Upper lobe of right lung (tissue), 1 donor: Measurements from ENCODE around the gene VCAM1. TPM values are rescaled to one million over a fixed set of nuclear protein-coding genes. Genes with fewer than 3 reads are reported as not detected.

Experiments used
- ATAC-seq: fragments of 200-7000 bp; cut with Tn5 transposase; one replicate; pipeline ENCODE4 v1.9.1; 2020; ENCODE audit warnings: mild to moderate bottlenecking, moderate library complexity
- DNase-seq: peaks from one replicate; pipeline ENCODE4 v3.0.0-alpha.2; 2020
- H3K27ac ChIP-seq: fragments of 200-600 bp; one replicate; pipeline ENCODE4 v1.8.0; 2022
- H3K27me3 ChIP-seq: fragments of 200-600 bp; one replicate; pipeline ENCODE4 v1.8.0; 2022; ENCODE audit warnings: mild to moderate bottlenecking
- H3K36me3 ChIP-seq: fragments of 200-600 bp; one replicate; pipeline ENCODE4 v1.8.0; 2022
- H3K4me1 ChIP-seq: fragments of 200-600 bp; one replicate; pipeline ENCODE4 v1.8.0; 2022
- H3K4me3 ChIP-seq: fragments of 200-600 bp; one replicate; pipeline ENCODE4 v1.8.0; 2022; ENCODE audit warnings: mild to moderate bottlenecking
- H3K9me3 ChIP-seq: fragments of 200-600 bp; one replicate; pipeline ENCODE4 v1.8.0; 2022
- intact Hi-C: fragments of 100-400 bp; cut with DNase I; formaldehyde crosslinking; loops from one replicate; pipeline ENCODE4 v1.11.0; 2022
- total RNA-seq: library from RNA; stranded (reverse); fragmentation: NEBNext Ultra II Directional; extraction: Animal tissue kit (Norgen Biotek cat#: 25700); gene quantifications from one replicate; pipeline ENCODE4 v1.2.1, GENCODE V29; 2021
- TF ChIP-seq, protein P1 (sequence below): fragments of 200-600 bp; IDR thresholded peaks from one replicate; pipeline ENCODE4 v1.8.0; 2022; ENCODE audit warnings: antibody characterized with exemption
- donor health status: DM: no; HTN: yes; CAD: no; lungs with severe emphysema.

The VCAM1 gene
- total RNA-seq, 1 donor from 2014 or later: 8.1 TPM

DNA sequence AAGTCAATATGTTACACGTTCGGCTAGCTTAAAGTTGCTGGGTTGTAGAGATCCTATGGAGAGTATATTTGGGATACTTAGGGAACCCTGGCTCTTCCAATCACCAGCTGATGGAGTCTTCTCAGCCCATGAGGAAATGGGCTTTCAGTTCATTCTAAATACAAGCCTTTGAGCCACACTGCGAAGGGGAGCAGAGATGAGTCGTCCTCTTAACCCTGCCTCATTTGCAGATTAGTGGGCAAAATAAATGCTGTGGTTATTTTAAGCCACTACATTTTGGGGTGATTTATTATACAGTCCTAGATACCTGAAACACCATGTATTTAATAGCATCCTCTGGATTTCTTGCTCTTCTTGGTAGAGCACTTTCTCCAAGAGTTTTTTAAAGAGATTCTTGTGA lies 19.0 kb upstream of the VCAM1 start:
- DNase-seq (no peak), ATAC-seq (no peak)
- no peak overlapping the region for H3K27ac ChIP-seq
- no peaks in the 10 kb centered on the region for H3K9me3 ChIP-seq
- intact Hi-C loops: no loop called here
- TF ChIP-seq, protein P1, sequence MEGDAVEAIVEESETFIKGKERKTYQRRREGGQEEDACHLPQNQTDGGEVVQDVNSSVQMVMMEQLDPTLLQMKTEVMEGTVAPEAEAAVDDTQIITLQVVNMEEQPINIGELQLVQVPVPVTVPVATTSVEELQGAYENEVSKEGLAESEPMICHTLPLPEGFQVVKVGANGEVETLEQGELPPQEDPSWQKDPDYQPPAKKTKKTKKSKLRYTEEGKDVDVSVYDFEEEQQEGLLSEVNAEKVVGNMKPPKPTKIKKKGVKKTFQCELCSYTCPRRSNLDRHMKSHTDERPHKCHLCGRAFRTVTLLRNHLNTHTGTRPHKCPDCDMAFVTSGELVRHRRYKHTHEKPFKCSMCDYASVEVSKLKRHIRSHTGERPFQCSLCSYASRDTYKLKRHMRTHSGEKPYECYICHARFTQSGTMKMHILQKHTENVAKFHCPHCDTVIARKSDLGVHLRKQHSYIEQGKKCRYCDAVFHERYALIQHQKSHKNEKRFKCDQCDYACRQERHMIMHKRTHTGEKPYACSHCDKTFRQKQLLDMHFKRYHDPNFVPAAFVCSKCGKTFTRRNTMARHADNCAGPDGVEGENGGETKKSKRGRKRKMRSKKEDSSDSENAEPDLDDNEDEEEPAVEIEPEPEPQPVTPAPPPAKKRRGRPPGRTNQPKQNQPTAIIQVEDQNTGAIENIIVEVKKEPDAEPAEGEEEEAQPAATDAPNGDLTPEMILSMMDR: no peak
- no peaks in the 10 kb centered on the region for H3K27me3 ChIP-seq
- H3K4me1 ChIP-seq: no peaks in the 10 kb centered on the region
- no peak overlapping the region for H3K4me3 ChIP-seq
- no peaks in the 10 kb centered on the region for H3K36me3 ChIP-seq

DNA sequence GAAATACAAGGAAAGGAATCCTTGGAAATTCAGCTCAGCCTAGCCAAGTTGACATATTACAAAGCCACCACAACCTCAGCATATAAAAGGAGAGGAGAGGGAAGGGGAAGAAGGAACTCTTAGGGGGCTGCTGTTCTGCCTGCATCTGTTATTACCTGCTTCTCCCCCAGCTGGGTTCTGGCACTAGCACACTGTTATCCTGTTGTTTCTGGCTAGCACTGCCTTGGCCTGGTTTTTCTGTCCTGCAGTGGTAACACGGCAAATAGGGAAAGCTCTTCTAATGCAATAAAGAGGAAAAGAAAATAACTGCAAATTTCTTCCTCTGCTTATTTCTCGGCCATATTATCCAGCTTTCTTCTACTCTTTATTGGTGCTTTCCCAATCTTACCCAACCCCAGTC lies 16.5 kb upstream of the VCAM1 start:
- intact Hi-C loops: no loop called here
- H3K4me1 ChIP-seq: no peaks in the 10 kb centered on the region
- TF ChIP-seq, protein P1: no peak

DNA sequence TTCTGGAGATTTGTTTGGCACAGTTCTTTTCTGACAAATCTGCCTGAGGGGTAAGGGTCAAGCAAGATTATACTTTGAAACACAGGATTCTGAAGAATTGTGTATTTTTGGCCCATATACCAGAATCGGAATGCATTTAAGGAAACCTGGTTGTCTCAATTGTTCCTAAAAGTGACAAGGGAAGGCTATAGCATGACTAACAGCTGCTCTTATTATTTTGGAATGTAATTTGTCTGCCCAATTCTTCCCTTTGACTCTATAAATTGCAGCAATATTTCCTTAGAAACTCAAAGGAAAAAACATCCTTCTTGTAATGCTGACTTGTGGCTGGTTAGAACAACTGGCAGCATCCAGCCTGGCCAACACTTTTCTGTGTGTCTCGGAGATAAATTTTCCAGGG lies 15.8 kb upstream of the VCAM1 start:
- no peaks in the 10 kb centered on the region for H3K36me3 ChIP-seq
- H3K27ac ChIP-seq: no peak overlapping the region
- no peak for DNase-seq
- H3K4me1 ChIP-seq: no peaks in the 10 kb centered on the region
- ATAC-seq: no peak
- no peaks in the 10 kb centered on the region for H3K9me3 ChIP-seq
- intact Hi-C loops: no loop called here
- no peak overlapping the region for H3K4me3 ChIP-seq
- TF ChIP-seq, protein P1: no peak
- H3K27me3 ChIP-seq: no peaks in the 10 kb centered on the region

More for the DNA sequence above, 16.5 kb upstream of the VCAM1 start:
- no peak overlapping the region for H3K4me3 ChIP-seq
- no peaks in the 10 kb centered on the region for H3K27me3 ChIP-seq
- no peak for ATAC-seq
- no peaks in the 10 kb centered on the region for H3K9me3 ChIP-seq
- H3K36me3 ChIP-seq: no peaks in the 10 kb centered on the region
- no peak overlapping the region for H3K27ac ChIP-seq
- DNase-seq: no peak

DNA sequence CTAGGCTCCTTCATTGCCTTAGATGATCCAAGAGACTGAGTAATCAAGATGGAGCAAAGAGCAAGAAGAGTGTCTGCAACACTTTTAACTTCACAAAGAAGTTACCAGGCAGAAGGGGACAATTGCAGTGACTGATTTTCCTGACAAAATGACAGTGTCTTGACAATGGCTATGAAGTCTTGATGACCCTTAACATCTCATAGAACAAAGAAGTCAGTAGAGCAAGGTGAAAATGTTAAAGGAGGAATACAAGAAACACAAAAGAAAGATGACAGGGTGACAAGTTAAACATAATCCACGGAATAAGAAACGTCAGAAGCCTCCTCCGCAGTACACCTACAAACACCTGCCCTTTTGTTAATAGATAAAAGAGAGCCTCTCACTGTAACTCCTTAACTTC lies 15.1 kb upstream of the VCAM1 start:
- DNase-seq (no peak), ATAC-seq (no peak)
- Histone ChIP-seq H3K27ac (no peak overlapping the region), H3K4me3 (no peak overlapping the region), H3K9me3 (no peaks in the 10 kb centered on the region), H3K4me1 (no peaks in the 10 kb centered on the region), H3K36me3 (no peaks in the 10 kb centered on the region), H3K27me3 (no peaks in the 10 kb centered on the region)
- intact Hi-C loops: no loop called here
- TF ChIP-seq, protein P1: no peak

DNA sequence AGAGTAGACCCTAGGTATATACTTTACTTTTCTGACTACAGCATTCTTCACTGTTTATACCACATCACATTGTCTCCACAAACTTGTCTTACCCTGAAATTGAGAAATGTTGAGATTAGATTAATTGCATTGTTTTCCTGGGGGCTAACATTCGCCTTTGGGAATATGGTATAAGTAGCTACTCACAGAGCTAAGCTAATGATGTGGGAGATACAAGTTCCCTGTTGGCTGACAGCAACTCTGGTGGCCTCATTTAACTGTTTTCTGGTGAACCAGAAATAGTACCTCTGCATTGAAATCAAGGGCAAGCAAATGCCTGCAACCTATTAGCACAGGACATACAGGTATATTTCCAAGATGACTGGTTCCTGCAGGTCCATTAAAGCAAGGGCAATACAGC lies 13.2 kb upstream of the VCAM1 start:
- ATAC-seq (no peak), DNase-seq (no peak)
- TF ChIP-seq, protein P1: no peak
- no peaks in the 10 kb centered on the region for H3K36me3 ChIP-seq
- no peak overlapping the region for H3K27ac ChIP-seq
- no peaks in the 10 kb centered on the region for H3K9me3 ChIP-seq
- intact Hi-C loops: no loop called here
- H3K4me1 ChIP-seq: no peaks in the 10 kb centered on the region
- no peaks in the 10 kb centered on the region for H3K27me3 ChIP-seq
- no peak overlapping the region for H3K4me3 ChIP-seq

DNA sequence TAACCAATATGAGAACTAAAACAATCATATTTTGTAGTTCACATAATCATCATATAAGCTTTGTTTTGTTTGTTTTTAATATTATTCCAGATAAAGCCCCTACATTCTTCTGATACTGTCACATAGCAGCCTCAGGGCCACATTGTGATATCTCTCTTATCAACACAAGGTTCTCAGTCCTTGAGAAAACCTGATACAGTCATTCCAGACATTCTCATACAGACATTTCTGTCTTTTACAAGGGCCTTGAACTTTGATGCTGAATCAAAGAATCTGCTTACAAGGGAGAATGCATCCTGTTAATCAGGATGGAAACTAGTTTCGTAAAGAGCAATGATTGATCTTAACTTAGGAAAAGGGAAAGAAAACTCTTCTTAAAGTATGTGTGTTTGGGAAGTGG lies 12.7 kb upstream of the VCAM1 start:
- ATAC-seq (no peak), DNase-seq (no peak)
- Histone ChIP-seq H3K36me3 (no peaks in the 10 kb centered on the region), H3K27ac (no peak overlapping the region), H3K27me3 (no peaks in the 10 kb centered on the region), H3K4me1 (no peaks in the 10 kb centered on the region), H3K9me3 (no peaks in the 10 kb centered on the region), H3K4me3 (no peak overlapping the region)
- intact Hi-C loops: no loop called here
- TF ChIP-seq, protein P1: no peak
